ENCODE measurements around the gene SP2.
"Not testable (repeated sequence)": the region's sequence is repeated elsewhere in the genome, so short reads cannot be mapped to it uniquely, and the experiment has no call there.

SP2 gene

GRCh38 chr17:47918991-47919390, 23.0 kb downstream of the SP2 start:
- DNase-seq (ENCODE audit: low read depth in 2 of 2) = no peak

GRCh38 chr17:47919889-47920288, 23.9 kb downstream of the SP2 start:
- DNase-seq (ENCODE audit: low read depth in 2 of 2) = not testable (repeated sequence)

GRCh38 chr17:47924785-47925677, 29.0 kb downstream of the SP2 start:
- no peak for DNase-seq (ENCODE audit: low read depth in 2 of 2)

- DNase-seq (ENCODE audit: low read depth in 2 of 2) = no peak
Measured at GRCh38 chr17:47925678-47925988, 29.6 kb downstream of the SP2 start.

- no peak for DNase-seq (ENCODE audit: low read depth in 2 of 2)
Measured at GRCh38 chr17:47927821-47928400, 31.9 kb downstream of the SP2 start.

- no peak for DNase-seq (ENCODE audit: low read depth in 2 of 2)
Measured at GRCh38 chr17:47928415-47928814, 32.4 kb downstream of the SP2 start.

- DNase-seq (ENCODE audit: low read depth in 2 of 2) = no peak
Measured at GRCh38 chr17:47929218-47930000, 33.4 kb downstream of the SP2 start.

- no peak for DNase-seq (ENCODE audit: low read depth in 2 of 2)
Measured at GRCh38 chr17:47931848-47932247, 35.8 kb downstream of the SP2 start.

GRCh38 chr17:47934856-47935255, 38.8 kb downstream of the SP2 start:
- no peak for DNase-seq (ENCODE audit: low read depth in 2 of 2)

- not testable (repeated sequence) for DNase-seq (ENCODE audit: low read depth in 2 of 2)
Measured at GRCh38 chr17:47935468-47935867, 39.4 kb downstream of the SP2 start.

GRCh38 chr17:47935961-47936360, 39.9 kb downstream of the SP2 start:
- DNase-seq (ENCODE audit: low read depth in 2 of 2) = no peak

GRCh38 chr17:47937941-47938340, 41.9 kb downstream of the SP2 start:
- DNase-seq (ENCODE audit: low read depth in 2 of 2) = no peak

- peak; percentile 86 to 94 for DNase-seq (ENCODE audit: low read depth in 2 of 2)
Measured at GRCh38 chr17:47941246-47942095, 45.4 kb downstream of the SP2 start, which contains the start of gene PNPO. PNPO (plus strand) TSS chr17:47941571; CDS start chr17:47941676, 105 bp downstream.

- no peak for DNase-seq (ENCODE audit: low read depth in 2 of 2)
Measured at GRCh38 chr17:47942096-47942510, 46.1 kb downstream of the SP2 start.

- no peak for DNase-seq (ENCODE audit: low read depth in 2 of 2)
Measured at GRCh38 chr17:47942568-47942967, 46.5 kb downstream of the SP2 start.

GRCh38 chr17:47945080-47945479, 49.0 kb downstream of the SP2 start:
- no peak for DNase-seq (ENCODE audit: low read depth in 2 of 2)

GRCh38 chr17:47945529-47946508, 49.8 kb downstream of the SP2 start:
- no peak for DNase-seq (ENCODE audit: low read depth in 2 of 2)

GRCh38 chr17:47946516-47946915, 50.5 kb downstream of the SP2 start:
- DNase-seq (ENCODE audit: low read depth in 2 of 2) = no peak

GRCh38 chr17:47946929-47947397, 50.9 kb downstream of the SP2 start:
- peak; percentile 40 to 54 for DNase-seq (ENCODE audit: low read depth in 2 of 2)

- DNase-seq (ENCODE audit: low read depth in 2 of 2) = no peak
Measured at GRCh38 chr17:47948706-47949196, 52.7 kb downstream of the SP2 start.
